Right lung (tissue), 5 donors: Measurements from ENCODE around the gene TMEM131. TPM values are rescaled to one million over a fixed set of nuclear protein-coding genes. Genes with fewer than 3 reads are reported as not detected.
"Not testable (repeated sequence)": the region's sequence is repeated elsewhere in the genome, so short reads cannot be mapped to it uniquely, and the experiment has no call there.

Source experiments
- DNase-seq, 2 donors: peaks; one replicate each; pipeline ENCODE4 v3.0.0-alpha.2; 2013
- polyA plus RNA-seq, 5 donors: library from polyadenylated mRNA; unstranded; fragments of 120-200 nt; gene quantifications; one replicate each; pipeline versions ENCODE4 v1.2.1 to v1.2.3, GENCODE V29; 2013; ENCODE audit warnings: inconsistent platforms in 1 of 5, low replicate concordance in 1 of 5; ENCODE audit not compliant: insufficient read length in 5 of 5, insufficient read depth in 1 of 5

The TMEM131 gene
- polyA plus RNA-seq, 5 donors, result 41.3 to 50.1 (median 46.7) TPM

DNA sequence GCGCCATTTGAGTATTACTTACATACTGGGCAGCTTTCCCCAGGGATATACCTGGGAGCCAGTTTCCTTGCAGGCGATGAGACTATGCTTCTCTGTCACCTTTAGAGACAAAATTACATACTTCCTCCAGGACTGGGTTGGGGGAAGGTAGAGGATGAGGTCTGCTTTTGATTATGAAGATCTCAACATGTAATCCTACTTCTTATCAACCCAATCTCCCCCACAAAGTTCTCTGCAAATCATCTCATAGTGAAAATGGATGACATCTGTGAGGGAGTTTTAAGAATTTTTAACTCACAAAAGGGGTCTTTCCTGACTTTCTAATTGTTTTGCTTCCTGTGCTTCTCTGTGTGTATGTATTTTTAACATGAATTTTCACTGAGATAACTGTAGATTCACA, 81.9 kb downstream of the TMEM131 start:
- no peak for DNase-seq

GRCh38 chr2:97911922-97912575, 83.7 kb downstream of the TMEM131 start:
- peak; percentile 42 to 49 for DNase-seq

DNA sequence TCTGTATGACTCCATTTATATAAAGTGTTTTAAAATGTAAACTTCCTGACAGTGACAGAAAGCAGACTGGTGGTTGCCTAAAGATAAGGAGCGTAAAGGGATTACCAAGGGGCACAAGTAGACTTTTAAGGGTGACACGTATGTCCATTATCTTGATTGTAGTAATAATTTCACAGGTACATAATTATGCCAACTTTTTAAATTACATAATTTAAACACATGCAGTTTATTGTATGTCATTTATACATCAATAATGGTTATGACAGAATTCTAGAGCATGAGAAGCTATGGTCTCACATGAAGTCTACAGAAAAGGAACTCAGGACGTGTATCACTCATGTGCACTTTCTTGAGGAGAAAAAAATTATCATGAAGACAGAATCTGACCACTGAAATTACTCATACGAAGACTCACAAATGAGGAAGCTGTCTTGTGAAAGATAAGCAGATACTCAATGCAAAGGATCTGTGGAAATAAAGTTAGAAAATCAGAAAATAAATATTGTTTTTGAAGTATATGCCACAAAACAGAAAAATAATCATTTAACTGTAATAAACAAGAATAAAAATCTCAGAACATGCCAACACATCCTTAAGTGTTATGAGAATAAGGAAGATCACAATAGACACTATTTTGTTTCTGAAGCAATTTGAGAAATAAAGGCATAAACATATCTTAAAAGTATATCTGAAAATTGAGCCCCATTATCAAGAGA, 84.4 kb downstream of the TMEM131 start:
- peak in 1 of 2 donors; percentile 15 for DNase-seq

GRCh38 chr2:97910403-97911205, 85.1 kb downstream of the TMEM131 start:
- DNase-seq, result no peak

GRCh38 chr2:97908208-97908676, 87.5 kb downstream of the TMEM131 start:
- no peak for DNase-seq

DNA sequence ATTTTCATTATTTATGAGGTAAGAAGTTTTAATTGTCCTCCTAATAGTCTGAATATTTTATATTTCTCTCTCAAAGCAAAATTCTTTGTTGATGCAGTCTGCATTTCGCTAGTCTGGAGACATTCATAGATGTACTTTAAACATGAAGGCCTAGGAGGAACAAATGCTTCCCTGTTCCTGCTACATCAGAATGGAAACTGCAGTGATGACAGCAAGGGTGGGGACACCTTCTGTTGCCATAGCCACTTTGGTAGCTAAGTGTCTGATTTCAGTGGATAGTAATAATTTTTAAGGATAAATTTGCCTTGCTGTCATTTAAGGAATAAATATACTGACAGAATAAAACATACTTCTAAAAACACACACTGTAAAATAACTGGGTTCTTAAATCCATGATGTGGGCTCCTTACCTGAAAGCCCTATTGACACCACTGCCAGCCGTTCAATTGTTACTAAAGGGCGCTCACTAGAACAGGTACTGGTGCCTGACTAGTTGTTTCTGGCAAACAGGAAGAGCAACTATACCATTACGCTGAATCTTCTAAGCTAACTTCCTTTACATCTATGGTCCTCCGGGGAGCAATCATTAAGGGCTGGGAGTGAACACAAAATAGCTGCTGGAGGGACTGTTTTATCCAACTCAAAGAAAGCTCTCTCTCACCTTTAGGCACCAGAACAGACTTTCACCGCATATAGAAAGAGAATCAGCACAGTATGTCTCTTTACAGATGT, 88.2 kb downstream of the TMEM131 start:
- no peak for DNase-seq

DNA sequence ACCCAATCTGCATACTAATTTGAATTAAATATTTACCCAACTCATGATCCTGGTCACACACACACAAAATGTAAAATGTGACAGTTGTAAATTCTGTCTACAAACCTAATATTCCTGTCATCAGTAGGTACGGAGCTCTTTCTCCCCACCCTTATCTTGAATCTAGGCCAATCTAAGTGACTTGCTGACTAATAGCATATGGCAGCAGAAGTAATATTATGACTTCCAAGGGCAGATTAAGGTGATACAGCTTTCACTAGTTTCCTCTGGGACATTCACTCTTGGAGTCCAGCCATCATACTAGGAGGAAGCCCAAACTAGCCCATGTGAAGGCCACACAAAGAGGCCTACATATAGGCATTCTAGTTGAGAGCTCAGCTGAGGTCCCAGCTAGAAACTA, 89.4 kb downstream of the TMEM131 start:
- DNase-seq, result no peak

DNA sequence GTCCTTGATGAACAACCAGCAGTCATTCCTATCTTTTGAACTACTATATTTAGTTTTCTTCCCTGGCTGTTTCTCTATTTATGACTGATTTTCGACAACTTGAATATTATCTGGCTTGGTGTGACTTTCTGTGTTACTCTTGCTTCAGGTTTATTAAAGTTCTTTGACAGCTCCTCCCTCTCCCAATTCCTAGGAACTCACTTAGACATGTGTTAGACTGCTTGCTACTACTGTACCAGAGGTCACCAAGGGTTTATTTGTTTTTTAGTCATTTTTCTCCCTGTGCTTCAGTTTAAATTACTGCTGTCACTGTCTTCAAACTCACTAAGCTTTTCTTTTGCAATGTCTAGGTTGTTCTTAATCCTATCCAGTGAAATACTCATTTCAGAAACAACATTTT, 90.5 kb downstream of the TMEM131 start:
- DNase-seq, result no peak

- DNase-seq, result no peak
Measured at GRCh38 chr2:97901862-97902261, 93.9 kb downstream of the TMEM131 start.

DNA sequence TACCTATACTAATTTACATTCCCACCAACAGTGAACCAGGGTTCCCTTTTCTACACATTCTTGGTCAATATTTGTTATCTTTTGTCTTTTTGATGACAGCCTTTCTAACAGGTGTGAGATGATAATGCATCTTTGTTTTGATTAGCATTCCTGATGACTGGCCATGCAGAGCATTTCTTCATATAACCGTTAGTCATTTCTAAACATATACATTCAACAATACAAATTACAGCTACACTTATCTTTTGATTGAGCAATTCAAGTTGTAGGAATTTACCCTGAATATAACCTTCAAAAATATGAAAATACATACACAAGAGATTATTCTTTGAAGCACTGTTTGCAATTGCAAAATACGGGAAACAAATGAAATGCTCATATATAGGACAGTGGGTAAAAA, 94.9 kb downstream of the TMEM131 start:
- no peak for DNase-seq

DNA sequence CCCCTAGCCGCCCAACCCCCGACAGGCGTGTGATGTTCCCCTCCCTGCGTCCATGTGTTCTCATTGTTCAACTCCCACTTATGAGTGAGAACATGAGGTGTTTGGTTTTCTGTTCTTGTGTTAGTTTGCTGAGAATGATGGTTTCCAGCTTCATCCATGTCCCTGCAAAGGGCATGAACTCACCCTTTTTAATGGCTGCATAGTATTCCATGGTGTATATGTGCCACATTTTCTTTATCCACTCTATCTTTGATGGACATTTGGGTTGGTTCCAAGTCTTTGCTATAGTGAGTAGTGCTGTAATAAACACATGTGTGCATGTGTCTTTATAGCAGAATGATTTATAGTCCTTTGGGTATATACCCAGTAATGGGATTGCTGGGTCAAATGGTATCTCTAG, 102.7 kb downstream of the TMEM131 start:
- not testable (repeated sequence) for DNase-seq

- DNase-seq, result no peak
Measured at GRCh38 chr2:97891611-97892010, 104.1 kb downstream of the TMEM131 start.

DNA sequence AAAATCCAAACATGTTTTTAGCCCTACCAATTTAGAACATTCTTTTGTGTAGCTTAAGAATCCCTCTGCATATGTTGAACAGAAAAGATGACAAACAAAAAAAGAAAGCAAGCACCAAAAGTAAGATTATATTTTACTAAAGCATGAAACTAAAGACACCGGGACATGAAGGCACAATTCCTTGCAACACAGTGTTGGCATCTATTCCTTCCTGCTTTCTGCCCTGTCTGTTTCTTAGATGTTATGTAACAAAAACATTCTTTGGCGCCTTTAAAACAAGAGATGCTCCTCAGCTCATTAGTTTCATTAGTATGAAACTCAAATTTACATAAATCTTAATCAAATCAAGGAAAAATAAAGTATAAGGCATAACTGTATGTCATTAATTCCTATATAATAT, 106.6 kb downstream of the TMEM131 start:
- no peak for DNase-seq

GRCh38 chr2:97885841-97886240, 109.9 kb downstream of the TMEM131 start:
- no peak for DNase-seq

DNA sequence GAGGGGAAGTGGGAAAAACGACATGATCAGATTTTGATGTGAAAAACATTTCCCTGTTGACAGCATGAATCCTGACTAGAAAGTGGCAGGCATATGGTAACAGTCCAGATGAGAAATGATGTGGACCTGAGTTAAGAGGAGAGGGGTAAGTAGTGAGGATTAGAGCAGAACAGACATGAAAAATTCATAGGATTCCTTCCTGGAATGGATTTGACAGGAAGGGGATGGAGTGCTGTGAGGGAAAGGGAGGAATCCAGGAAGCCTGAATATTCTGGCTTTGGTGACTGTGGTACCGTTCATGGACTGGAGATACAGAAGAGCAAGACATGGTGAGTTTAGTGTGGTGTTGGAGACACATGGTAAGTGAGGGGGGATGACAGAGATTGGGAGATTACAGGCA, 115.4 kb downstream of the TMEM131 start:
- DNase-seq, result no peak

GRCh38 chr2:97878865-97879264, 116.9 kb downstream of the TMEM131 start:
- DNase-seq, result no peak

DNA sequence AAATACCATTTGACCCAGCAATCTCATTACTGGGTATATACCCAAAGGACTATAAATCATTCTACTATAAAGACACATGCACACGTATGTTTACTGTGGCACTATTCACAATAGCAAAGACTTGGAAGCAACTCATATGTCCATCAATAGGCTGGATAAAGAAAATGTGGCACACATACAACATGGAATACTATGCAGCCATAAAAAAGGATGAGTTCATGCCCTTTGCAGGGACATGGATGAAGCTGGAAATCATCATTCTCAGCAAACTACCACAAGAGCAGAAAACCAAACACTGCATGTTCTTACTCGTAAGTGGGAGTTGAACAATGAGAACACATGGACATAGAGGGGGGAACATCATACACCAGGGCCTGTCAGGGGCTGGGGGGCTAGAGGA, 117.4 kb downstream of the TMEM131 start:
- not testable (repeated sequence) for DNase-seq

- DNase-seq, result no peak
Measured at GRCh38 chr2:97871096-97871780, 124.5 kb downstream of the TMEM131 start.

- peak; percentile 5 to 12 for DNase-seq
Measured at GRCh38 chr2:97870396-97870843, 125.3 kb downstream of the TMEM131 start.

GRCh38 chr2:97869722-97870346, 125.9 kb downstream of the TMEM131 start:
- DNase-seq, result no peak
